Measurements from ENCODE around the gene PCBP4. TPM values are rescaled to one million over a fixed set of nuclear protein-coding genes. Genes with fewer than 3 reads are reported as not detected.

PCBP4 gene
- total RNA-seq, 1 donor from 2014 or later = 37.1 TPM

- Histone ChIP-seq H3K36me3 (no peaks in the 10 kb centered on the region), H3K27me3 (no peaks in the 10 kb centered on the region), H3K27ac (peak overlapping the region; percentile 93), H3K4me1 (peaks cover 21% of the 10 kb centered on the region), H3K9me3 (no peaks in the 10 kb centered on the region), H3K4me3 (peak overlapping the region; percentile 72)
- peak; percentile 11 for ATAC-seq
- TF ChIP-seq CTCF (IDR thresholded peaks at IDR 0.05) = peak; percentile 6
- peak; percentile 74 for DNase-seq
- intact Hi-C loops (cut with DNase I) = no loop called here
Measured at GRCh38 chr3:51974277-51974962, 7.2 kb upstream of the PCBP4 start.

DNA sequence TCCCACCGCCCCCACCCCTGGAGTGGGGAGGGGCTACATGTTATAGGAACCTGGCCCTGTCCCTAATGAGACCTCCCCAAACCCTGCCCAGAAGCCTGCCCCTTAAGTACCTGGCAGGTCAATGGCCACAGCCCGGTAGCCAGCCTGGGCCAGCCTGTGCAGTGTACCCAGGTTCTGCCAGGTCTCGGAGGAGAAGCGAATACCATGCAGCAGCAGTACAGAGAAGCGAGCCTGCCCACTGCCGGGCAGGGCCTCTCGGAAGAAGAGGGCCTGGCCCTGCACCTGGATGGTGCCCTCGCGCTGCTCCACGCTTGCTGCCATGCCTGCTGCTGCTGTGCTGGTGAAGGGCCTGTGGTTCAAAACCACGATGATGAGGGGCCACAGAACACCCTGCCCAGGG is 4.1 kb upstream of the PCBP4 start:
- no peaks in the 10 kb centered on the region for H3K9me3 ChIP-seq
- ATAC-seq (no peak), DNase-seq (no peak)
- no peak overlapping the region for H3K27ac ChIP-seq
- intact Hi-C loops (cut with DNase I) = no loop called here
- H3K4me3 ChIP-seq = no peak overlapping the region
- H3K4me1 ChIP-seq = peaks cover 30% of the 10 kb centered on the region
- H3K27me3 ChIP-seq = no peaks in the 10 kb centered on the region
- no peak for TF ChIP-seq CTCF (IDR thresholded peaks at IDR 0.05)
- H3K36me3 ChIP-seq = no peaks in the 10 kb centered on the region

DNA sequence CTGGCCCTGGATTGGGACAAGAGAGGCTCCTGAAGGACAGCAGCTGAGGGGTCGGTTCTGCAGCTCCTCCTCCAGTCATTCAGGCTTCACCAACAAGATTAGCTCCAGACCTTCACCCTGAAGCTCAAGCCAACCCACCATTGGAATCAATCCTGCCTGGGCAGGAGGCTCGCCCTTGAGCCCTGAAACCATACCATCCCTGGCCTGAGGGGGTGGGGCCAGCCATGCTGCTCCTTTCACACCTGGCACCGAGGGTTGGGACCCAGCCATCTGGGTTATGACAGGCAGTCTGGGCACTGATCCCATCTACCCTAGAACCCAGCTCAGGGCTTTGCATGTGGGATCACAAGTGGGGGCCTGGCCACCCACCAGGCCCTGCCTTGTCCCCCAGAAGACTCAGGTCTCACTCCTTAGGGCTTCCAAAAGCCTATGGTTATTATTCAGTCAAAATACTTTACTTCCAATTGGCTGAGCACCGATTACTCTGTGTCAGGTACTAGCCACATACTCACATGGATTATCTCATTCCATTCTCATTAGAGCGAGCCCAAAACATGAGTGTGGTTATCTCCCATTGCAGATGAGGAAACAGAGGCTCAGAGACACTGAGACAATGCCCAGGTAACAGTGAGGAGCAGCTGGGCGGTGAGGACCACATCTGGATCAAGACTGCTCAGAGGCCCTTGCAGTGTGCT is 3.5 kb upstream of the PCBP4 start:
- Histone ChIP-seq H3K9me3 (no peaks in the 10 kb centered on the region), H3K4me3 (no peak overlapping the region), H3K27ac (no peak overlapping the region), H3K36me3 (no peaks in the 10 kb centered on the region), H3K27me3 (no peaks in the 10 kb centered on the region), H3K4me1 (peaks cover 27% of the 10 kb centered on the region)
- DNase-seq (no peak), ATAC-seq (no peak)
- no peak for TF ChIP-seq CTCF (IDR thresholded peaks at IDR 0.05)
- intact Hi-C loops (cut with DNase I) = no loop called here

GRCh38 chr3:51969841-51970240 is 2.6 kb upstream of the PCBP4 start:
- no peak for ATAC-seq
- no peak for DNase-seq
- Histone ChIP-seq H3K4me1 (peaks cover 24% of the 10 kb centered on the region), H3K36me3 (no peaks in the 10 kb centered on the region), H3K27ac (no peak overlapping the region), H3K27me3 (no peaks in the 10 kb centered on the region), H3K4me3 (no peak overlapping the region), H3K9me3 (no peaks in the 10 kb centered on the region)
- no peak for TF ChIP-seq CTCF (IDR thresholded peaks at IDR 0.05)
- intact Hi-C loops (cut with DNase I) = no loop called here

DNA sequence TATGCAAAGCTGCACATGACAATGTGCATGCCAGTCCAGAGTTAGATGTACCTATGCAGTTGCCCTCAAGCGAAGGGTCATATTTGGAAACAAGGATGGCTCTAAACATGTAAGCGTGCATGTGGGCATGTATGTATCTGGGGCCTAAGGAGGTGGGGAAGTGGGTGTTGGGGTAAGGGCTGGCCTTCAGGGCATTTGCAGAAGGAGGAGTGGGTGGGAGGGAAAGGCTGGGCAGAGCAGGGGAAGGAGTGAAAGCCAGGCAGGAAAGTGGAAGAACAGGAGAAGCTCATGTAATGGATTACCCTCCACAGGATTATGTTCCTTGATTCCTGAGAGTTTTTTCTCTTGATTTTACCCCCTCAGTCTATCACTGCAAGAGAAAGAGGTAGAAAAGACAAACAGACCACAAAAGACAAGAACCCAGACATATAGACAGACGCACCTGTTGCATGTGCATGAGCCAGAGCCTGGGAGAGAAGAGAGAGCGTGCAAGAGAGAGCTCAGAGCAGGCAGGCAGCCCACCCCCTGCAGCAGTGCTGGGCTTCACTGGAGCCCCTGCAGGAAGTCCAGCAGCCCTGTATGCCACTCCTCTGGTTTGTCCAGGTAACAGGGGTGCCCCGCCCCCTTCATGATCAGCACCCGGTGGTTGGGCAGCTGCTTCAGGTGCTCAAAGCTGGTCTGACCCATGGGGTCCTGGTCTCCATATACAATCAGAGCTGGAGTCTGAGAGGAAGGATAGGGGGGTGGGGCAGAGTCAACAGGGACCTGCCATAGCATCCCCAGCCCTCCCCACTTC is 1.8 kb upstream of the PCBP4 start:
- Histone ChIP-seq H3K27ac (no peak overlapping the region), H3K4me1 (peaks cover 17% of the 10 kb centered on the region), H3K27me3 (no peaks in the 10 kb centered on the region), H3K4me3 (no peak overlapping the region), H3K9me3 (no peaks in the 10 kb centered on the region), H3K36me3 (no peaks in the 10 kb centered on the region)
- TF ChIP-seq CTCF (IDR thresholded peaks at IDR 0.05) = no peak
- no peak for DNase-seq
- intact Hi-C loops (cut with DNase I) = no loop called here
- ATAC-seq = no peak
